G401 (cell line): ENCODE data around the gene KRTAP10-10. TPM values are rescaled to one million over a fixed set of nuclear protein-coding genes. Genes with fewer than 3 reads are reported as not detected.
"Not testable (repeated sequence)": the region's sequence is repeated elsewhere in the genome, so short reads cannot be mapped to it uniquely, and the experiment has no call there.

Experiments
- DNase-seq: peaks from one replicate; pipeline ENCODE4 v3.0.0-alpha.2; 2015; ENCODE audit warnings: low spot score
- in situ Hi-C: cut with HindIII; loops from 2 replicates; pipeline ENCODE4 v1.10.0; 2016; ENCODE audit warnings: low sequenced_read_pairs, mixed read lengths
- total RNA-seq: library from RNA; depleted of rRNA; stranded (reverse); fragments of >200 nt; shearing (Covaris generic); gene quantifications from 2 replicates; pipeline ENCODE4 v1.2.3, GENCODE V29; 2014

The KRTAP10-10 gene
- total RNA-seq, 1 experiment from 2014 or later: not detected

DNA sequence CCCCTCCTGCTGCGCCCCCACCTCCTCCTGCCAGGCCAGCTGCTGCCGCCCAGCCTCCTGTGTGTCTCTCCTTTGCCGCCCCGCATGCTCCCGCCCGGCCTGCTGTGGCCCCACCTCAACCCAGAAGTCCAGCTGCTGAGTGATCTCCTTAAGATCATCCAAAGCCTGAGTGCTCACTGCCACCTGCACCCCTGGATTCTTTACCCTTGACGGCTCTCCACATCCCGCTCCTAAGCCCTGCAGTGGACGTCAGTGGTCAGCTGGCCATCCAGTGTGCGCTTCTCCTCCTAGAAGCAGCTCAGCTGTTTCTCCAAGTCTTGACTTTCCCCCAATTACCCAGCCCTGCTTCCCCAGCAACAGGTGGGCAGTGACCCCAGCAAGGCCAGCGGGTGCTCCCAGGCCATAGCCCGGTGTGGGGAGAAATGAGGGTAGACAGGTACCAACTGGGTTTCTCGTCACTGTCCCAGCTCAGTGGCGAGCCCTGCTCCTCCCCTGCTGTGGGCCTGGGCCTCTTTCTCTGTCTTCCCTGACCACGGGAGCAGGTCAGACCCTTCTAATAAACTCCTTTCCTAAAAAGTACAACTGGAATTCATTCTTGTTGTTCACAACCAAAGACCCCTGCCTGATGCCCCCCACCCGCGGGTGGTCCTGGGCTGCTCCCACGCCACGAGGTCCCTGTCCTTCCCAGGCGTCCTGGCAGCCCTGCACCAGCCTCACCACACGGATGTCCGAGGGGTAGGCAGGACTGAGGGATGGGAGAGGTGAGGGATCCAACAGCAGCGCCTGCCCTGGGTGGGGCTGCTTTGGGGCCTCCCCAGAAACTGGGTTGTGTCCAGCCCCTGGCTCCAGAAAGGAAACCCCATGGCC lies 35.3 kb upstream of the KRTAP10-10 start:
- no peak for DNase-seq
- in situ Hi-C loops: no loop called here

GRCh38 chr21:44602463-44602850 lies 34.7 kb upstream of the KRTAP10-10 start:
- in situ Hi-C loops: no loop called here
- DNase-seq: no peak

DNA sequence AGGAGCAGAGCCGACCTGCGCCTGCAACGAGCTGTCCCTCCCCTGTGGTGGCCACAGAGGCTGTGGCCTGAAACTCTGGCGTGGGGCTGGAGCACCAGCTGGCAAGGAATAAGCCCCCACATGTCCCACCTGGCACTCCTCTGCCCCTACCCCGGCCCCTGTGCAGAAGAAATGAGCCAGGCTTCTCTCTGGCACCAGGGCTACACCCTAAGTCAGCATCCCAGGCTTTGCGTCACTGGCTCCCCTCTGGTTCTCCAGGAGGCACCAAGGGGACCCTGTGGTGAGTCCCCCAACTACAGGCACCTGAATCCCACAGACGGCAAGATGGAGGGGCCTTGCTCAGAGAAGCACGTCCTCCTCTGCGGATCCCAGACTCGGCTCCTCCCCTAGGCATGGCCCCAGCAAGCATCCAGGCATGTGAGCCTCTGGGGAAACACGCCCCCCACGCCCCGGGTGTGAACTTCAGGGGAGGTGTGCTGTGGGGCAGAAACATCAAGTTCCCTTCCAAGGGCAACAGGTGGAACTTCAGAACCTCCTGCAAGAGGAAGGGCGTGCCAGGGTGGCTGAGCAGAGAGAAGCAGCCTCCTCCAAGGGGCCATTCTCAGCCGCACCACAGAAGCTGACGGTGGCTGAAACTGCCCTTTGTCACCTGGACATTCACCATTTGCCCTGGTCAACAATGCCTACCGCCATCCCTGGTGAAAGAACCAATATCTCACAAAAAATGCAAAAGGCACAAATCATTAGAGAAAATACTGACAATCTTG lies 33.9 kb upstream of the KRTAP10-10 start:
- in situ Hi-C loops: no loop called here
- DNase-seq: no peak

- DNase-seq: no peak
- in situ Hi-C loops: no loop called here
Measured at GRCh38 chr21:44603911-44604310, 33.2 kb upstream of the KRTAP10-10 start.

DNA sequence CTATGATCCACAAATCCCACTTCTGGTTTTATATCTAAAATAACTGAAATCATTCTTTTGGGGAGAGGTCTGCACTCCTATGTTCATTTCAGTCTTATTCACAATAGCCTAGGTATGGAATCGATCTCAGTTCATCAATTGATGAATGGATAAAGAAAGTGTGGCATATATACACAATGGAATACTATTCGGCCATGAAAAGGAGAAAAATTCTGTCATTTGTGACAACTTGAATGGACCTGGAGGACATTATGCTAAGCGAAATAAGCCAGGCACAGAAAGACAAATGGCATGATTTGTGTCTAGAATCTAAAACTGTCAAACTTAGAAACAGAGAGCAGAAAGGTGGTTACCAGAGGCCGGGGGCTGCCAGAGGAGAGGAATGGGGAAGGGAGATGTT lies 30.7 kb upstream of the KRTAP10-10 start:
- DNase-seq: no peak
- in situ Hi-C loops: no loop called here

GRCh38 chr21:44609193-44609592 lies 28.0 kb upstream of the KRTAP10-10 start:
- in situ Hi-C loops: no loop called here
- DNase-seq: no peak

DNA sequence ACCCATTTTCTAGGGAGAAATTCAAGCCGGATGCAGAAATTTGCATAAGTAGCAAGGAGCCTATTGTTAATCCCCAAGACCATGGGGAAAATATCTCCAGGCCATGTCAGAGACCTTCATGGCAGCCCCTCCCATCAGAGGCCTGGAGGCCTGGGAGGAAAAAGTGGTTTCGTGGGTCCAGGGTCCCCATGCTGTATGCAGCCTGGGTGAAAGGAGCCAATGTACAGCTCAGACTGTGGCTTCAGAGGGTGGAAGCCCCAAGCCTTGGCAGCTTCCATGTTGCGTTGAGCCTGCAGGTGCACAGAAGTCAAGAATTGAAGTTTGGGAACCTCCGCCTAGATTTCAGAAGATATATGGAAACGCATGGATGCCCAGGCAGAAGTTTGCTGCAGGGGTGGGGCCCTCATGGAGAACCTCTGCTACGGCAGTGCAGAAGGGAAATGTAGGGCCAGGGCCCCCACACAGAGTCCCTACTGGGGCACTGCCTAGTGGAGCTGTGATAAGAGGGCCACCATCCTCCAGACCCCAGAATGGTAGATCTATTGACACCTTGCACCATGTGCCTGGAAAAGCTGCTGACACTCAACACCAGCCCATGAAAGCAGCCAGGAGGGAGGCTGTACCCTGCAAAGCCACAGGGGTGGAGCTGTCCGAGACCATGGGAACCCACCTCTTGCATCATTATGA lies 26.9 kb upstream of the KRTAP10-10 start:
- in situ Hi-C loops, DNase-seq: not testable (repeated sequence)

DNA sequence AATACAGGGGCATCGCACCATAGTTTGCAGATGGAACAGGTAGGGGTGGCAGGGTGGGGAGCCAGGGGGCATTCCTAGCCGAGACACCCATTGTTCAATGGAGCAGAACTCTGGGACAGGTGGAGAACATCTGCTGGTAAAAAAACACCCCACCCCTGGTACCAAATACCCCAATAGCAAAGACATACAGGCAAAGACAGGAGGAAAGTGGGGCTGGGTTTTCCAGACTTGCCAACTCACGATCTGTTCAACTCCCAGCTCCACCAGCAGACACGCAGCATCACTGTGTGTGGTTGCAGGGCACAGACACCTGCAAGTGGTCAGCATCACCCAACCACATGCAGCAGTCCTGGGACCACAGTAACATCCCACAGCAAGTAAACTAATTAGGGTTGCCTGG lies 25.6 kb upstream of the KRTAP10-10 start:
- DNase-seq: no peak
- in situ Hi-C loops: no loop called here

GRCh38 chr21:44612029-44612486 lies 25.1 kb upstream of the KRTAP10-10 start, which contains the start of gene KRTAP10-8:
KRTAP10-8 (plus strand) TSS chr21:44612079; CDS start chr21:44612101, 22 bp downstream.
- DNase-seq: peak; percentile 1
- in situ Hi-C loops: no loop called here

- in situ Hi-C loops: no loop called here
- no peak for DNase-seq
Measured at GRCh38 chr21:44612669-44613229, 24.4 kb upstream of the KRTAP10-10 start.

GRCh38 chr21:44613386-44614155 lies 23.6 kb upstream of the KRTAP10-10 start:
- in situ Hi-C loops: no loop called here
- DNase-seq: no peak

- in situ Hi-C loops: no loop called here
- no peak for DNase-seq
Measured at GRCh38 chr21:44614161-44614631, 23.0 kb upstream of the KRTAP10-10 start.

DNA sequence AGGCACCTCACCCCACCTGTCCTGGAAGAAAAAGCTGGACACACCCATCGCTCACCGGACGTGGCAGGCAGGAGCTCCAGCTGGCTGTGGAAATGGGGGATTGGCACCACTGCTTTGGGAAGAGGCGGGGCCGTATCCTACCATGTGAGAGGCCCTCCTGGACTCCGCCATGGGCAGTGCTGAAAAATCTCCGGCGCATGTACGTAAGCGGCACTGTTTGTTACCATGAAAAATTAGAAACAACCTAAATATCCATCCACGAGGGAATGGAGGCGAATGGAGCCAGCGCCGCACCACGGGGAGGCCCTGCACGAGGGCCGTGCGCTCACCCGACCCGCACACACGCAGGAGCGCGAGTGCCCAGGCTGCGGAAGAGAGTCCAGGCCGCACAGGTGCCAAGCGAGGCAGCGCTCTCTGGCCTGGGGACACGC lies 22.2 kb upstream of the KRTAP10-10 start:
- DNase-seq: no peak
- in situ Hi-C loops: no loop called here

DNA sequence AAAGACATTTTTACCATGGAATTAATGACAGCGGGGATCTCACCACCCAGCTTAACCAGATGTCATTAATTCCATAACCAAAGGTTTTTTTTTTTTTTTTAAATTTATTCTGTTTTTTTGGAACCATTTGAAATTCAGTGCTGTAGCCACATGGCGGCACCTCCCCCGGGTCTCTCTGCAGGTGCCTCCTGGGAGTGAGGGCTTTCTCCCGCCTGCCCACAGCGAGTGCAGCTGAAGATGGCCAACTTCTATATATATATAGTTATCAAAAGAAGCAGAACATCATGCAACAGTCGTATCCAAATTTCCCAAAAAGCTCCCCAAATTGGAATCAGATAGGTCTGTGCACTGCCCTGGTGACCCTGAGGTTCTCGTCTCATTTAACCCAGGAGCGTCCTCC lies 21.7 kb upstream of the KRTAP10-10 start:
- DNase-seq: no peak
- in situ Hi-C loops: no loop called here

- no peak for DNase-seq
- in situ Hi-C loops: no loop called here
Measured at GRCh38 chr21:44615911-44616590, 21.1 kb upstream of the KRTAP10-10 start.

DNA sequence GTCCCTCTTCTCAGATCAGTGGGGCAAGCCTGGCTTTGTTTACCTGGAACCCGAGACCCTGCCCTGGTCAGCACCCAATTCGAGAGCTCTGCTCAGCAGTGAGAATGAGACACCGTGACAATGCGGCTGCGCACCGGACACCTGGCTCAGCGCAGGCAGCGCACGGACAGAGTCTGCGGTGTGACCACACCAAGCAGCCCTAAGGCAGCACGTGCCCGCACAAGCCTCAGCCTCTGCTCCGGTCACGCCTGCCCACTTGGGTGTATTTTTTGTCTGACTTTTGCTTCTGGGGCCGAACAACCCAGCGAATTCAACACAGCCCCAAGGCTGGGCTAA lies 20.6 kb upstream of the KRTAP10-10 start:
- in situ Hi-C loops: no loop called here
- no peak for DNase-seq

- in situ Hi-C loops: no loop called here
- DNase-seq: no peak
Measured at GRCh38 chr21:44617071-44617501, 20.1 kb upstream of the KRTAP10-10 start.

DNA sequence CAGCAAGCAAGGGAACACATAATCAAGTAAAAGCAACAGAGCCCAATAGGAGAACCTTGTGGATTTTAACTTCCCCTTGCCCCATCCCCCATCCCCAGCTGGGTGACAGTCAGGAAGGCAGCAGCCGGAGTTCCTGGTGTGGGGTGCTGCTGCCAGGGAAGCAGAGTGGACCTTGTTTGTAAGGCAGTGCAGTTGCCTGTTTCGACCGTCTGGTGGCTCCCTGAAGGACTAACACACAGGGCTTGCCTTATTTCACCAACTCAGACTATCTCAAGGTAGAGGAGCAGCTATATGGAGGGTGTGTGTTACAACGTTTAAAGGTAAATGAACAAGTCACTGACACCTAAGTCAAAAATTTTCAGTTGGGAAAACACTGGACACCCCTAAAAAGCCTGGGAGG lies 18.7 kb upstream of the KRTAP10-10 start:
- in situ Hi-C loops: no loop called here
- DNase-seq: no peak
